RPMI7951 (cell line): ENCODE data around the gene HDAC2. TPM values are rescaled to one million over a fixed set of nuclear protein-coding genes. Genes with fewer than 3 reads are reported as not detected.
"Not testable (repeated sequence)": the region's sequence is repeated elsewhere in the genome, so short reads cannot be mapped to it uniquely, and the experiment has no call there.

Experiments
- DNase-seq: peaks from one replicate; pipeline ENCODE4 v3.0.0-alpha.2; 2012; ENCODE audit warnings: low read depth
- total RNA-seq: library from RNA; depleted of rRNA; stranded (reverse); fragments of >200 nt; shearing (Covaris generic); gene quantifications from 2 replicates; pipeline ENCODE4 v1.2.3, GENCODE V29; 2014; rRNA removed

HDAC2 gene
- total RNA-seq, 1 experiment from 2014 or later, result 69.3 TPM

DNA sequence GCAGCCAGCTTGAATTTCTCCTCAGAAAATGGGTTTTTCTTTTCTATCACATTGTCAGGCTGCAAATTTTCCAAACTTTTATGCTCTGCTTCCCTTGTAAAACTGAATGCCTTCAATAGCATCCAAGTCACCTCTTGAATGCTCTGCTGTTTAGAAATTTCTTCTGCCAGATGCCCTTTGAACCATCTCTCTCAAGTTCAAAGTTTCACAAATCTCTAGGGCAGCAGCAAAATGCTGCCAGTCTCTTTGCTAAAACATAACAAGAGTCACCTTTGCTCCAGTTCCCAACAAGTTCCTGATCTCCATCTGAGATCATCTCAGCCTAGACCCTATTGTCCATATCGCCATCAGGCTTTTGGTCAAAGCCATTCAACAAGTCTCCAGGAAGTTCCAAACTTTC is 60.7 kb downstream of the HDAC2 start:
- not testable (repeated sequence) for DNase-seq

DNA sequence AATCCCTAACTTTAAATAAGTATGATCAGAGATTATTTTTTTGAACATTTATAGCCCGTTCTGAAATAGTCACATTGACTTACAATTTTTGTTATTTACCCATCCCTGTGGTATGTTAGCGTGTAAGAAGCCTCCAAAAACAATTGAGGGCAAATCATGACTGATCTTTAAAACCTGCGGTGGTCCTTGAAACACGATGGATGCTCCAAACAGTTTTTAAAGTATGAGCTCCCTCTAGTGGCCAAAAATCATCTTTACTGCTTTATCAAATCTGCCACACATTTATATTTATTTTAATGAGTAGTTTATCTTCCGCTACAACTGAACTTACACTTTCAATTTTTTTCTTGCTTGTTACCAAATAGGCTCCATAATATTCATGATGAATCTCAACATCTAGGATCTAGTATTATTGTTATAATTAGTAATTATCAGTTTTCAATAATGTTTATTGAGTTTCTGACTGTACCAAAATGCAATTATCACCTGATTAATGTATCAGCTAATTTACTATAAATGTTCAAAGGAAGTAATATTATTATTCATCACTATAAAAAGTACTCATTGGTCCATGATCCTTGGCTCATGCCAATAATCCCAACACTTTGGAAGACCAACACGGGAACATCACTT is 61.6 kb downstream of the HDAC2 start:
- DNase-seq, result peak; percentile 68

DNA sequence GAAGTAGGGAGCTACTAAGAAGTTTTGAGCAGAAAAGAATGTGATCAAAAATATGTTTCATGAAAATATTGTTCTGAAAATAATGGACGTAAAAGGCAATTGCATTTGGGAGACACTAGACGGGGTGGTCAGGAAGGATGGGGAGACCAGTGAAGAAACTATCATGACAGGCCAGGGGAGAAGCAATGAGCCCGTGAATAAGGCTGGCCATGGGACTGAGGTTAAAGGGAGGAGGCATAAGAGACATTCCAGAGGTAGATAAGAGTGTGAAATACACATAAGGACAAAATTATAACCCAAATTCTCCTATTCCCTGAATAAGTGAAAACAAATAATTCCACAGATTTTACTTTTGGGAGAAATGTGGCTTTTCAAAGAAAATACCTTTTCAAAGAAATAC is 62.1 kb downstream of the HDAC2 start:
- no peak for DNase-seq

DNA sequence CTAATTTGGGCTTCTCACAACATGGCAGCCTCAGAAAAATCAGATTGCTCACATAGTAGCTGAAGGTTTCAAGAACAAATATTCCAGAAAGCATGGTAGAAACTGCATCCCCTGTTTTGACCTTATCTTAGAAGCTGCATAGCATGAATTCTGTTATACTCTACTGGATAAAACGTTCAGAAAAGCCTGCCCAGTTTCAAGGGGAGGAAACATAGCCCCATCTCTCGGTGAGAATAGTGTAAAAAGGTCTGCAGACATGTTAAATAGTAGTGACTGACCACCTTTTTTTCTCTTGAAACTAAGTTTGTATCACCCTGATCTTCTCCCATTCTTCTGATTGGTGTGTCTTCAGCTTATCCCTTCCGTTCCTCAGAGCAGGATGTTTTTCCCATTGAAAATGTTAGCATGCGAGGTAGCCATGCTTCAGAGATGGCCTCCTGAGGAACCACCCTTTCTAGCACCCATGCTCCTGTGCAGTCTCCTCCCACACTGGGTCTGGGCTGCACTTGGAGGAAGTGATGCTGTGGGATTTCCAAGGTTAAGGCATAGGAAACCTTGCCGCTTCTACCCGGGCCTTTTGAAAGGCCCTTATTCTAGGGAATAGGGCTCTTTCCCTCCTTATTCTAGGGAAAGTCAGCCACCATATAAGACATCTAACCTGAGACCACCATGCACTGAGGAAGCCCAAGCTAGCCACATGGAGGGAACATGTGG is 63.7 kb downstream of the HDAC2 start:
- no peak for DNase-seq

DNA sequence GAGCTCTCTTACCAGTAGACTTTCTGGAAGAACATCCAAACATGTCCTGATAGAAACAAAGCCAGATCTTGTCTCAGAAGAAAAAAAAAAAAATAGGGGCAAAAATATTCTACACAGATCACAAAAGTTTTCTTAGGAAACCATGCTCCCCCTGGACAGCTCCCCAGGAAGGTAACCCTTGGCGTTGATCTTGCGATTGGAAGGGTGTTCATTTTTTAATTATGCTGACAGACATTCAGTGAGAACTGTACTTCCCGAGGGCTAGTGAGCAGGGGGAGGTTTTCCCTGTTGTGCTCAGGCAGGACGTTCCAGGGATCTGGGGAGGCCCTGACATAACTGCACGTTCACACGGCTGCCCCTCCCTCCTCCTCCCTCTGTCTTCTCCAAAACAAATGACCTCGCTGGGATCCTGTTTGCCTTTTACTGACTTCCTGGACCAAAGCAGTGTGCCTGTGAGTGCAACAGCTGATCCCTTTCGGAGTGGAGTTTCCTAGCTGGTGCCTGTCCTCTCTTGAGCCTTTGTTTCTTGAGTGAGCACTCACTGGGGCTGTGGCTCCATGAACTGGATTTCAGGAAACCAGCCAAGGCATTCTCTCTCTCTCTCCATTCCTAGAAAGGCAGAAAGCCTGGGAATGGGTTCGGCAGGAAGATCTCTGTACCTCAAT is 67.2 kb downstream of the HDAC2 start:
- peak; percentile 15 for DNase-seq

DNA sequence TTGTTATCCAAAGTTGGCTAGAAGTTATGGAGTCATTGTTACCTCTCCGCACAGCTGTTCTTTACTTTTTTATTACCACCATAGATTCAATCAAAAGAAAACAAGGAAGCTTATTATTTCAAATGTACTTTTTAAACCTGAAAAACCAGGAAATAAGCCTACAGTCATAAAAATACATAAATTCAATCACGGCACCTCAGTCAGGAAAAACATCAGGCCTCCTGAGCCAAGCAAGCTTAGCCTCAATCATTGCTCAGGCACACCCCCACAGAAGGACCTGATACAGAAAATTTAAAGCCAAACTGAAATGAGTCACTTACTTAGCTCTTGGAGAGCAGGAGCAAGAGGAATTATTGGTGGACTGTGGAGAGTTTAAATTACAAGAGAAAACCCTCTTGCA is 69.5 kb downstream of the HDAC2 start:
- no peak for DNase-seq

DNA sequence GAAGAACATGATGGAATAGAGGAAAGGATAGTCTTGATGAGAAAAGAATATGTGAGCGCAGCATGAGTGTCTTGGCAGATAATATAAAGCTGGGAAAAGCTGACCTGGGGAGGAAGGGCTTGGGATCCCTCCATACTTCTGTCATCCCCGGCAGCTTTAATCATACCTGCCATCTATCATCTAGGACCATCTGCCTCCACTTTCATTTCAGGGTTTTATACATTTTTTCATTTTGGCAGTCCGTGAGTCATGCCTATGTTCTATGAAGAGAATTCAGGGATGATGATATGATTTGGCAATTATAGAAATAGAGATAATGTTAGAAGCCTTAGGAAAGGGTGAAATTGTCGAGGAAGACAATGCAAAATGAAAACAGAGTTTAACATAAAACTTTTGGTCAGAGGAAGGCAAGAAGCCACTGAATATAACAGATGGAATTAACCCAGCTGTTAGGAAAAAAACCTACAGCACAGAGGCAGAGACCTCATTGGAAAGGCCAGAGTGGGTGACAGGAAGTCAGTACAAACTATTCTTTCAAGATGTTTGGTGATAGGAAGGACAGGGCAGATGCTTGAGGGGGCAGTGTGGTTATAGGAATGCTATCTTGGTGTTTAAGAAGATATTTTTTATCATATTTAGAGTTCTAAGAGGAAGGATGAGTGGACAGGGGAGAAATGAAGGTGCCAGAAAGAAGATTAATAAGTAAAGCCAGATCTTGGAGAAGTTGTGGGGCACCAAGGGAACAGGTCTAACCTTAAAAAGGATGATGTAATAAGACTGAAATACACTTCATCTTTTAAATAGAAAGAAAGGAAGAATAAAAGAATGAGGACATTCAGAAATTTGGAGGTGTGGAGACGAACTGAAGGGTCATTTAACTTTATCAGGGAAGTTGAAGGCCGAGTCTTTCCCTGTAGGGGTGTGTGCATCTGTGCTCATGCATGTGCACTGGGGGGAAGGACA is 76.0 kb downstream of the HDAC2 start:
- DNase-seq, result no peak

DNA sequence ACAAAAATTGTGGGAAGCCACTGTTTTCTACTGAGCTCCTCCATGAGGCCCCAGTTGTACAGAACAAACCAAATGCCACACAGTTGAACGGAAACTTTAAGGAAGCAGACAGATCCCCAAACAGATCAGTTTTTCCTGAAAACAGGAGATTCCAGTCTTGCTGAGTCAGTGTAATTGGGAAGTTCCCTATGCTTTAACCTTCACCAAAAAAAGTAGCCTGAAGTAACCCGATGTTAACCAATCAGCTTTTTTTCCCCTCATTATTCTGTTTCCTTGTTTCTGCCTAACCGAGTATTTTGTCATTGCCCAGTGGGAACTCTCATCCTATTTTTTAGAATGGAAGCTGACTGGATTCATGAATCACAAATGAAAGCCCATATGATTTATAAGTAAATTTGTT is 77.1 kb downstream of the HDAC2 start:
- peak; percentile 68 for DNase-seq

DNA sequence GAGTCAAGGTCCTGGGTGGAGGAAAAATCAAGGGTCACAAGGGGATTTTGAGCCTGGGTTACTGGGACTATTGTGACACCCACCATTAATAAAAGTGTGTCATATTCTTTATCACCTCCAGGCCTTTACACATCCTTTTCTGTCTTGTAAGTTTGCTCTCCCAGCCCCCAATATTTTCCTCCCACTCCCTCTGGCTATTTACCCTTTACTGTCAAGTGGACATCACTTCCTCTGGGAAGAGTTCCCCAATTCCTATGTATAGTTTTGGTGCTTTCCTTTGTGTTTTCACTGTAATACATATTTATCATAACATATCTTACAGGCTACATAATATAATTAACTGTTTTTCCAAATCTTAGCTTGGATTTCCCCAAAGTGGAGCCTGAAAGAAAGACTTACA is 77.5 kb downstream of the HDAC2 start:
- DNase-seq, result no peak

DNA sequence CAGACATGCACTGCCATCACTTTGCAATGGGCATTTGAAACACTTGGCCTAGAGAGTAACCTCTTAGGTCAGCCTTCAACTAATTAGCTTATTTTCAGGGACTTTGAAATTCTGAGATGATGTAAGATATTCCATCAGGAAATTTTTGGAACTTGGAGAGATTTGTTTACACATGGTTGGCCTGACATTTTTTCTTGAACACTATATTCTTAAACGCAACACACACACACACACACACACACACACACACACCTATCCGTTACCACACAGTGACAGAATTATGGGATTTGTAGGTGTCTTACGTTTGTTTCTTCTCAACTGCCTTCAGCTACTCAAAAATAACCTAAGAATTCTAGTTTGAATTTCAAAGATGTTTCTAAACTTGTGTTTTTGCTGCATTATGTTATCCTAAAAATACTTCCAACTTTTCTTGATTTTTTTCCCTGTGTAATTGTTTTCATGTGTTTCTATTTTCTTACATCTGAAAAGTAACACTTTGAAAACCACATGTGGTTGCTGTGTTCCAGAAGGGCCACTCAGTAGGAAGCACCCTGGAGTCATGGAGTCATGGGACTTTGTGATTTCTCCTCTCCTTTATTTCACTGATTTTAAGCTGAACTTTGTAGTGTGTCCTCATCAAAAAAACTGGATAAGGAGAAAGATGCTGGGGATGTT is 81.9 kb downstream of the HDAC2 start:
- no peak for DNase-seq

DNA sequence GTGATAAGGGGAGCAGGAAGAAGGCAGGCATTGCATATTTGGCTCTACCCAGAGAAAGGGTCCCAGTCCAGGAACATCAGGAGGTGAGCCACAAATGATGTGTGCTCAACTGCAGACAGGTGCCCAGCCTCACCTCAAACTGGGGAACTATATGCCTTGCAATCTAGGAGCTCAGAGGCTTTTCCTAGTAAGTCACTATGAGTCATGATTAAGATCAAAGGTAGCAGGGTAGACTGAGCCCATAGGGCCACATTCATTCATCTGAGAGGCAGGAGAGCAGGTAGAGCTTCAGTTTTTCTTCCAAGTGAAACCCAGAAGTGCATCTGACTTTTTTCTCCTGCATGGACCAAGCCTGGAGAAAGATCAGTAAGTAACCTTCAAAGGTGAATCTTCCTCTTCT is 82.5 kb downstream of the HDAC2 start:
- no peak for DNase-seq

DNA sequence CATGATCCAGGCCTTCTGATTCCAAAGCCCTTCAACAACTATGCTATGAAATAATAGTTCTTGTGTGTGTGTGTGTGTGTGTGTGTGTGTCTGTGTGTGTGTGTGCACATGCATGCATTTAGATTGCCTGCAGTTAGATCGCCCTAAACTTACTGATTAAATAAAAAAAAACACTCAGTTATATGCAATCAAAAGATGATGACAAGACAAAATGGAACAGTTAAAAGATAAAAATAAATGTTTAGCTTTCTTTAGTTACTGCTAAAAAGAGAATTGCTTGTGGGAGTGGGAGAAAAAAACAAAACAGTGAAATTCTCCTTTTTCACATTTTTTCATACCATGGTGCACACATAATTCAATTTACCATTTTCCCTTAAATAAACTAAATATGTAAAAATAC is 84.4 kb downstream of the HDAC2 start:
- no peak for DNase-seq

DNA sequence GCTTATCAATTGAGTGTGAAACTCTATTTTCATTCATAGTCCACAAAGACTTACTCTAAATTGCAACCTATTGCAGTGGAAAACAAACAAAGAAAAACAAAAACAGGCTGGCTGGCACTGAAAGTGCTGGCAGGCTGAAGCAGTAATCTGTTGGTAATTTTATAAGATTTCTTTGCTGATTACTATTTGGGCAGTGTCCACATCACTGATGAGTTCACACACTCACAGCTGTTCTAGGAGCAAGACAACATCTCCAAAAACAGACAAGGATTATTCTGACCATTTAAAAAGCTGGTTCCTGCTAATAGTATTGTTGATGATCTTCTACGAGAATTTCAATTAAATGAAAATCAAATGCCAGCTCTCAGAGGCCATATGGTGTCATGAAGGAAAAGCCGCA is 86.9 kb downstream of the HDAC2 start:
- DNase-seq, result no peak

Other genes with a start within 250 kb of the HDAC2 start
- 130 and 168 TPM in 2 replicates for gene MARCKS, start 113.8 kb downstream of the HDAC2 start, total RNA-seq